Esophagus squamous epithelium (tissue), 4 donors: ENCODE results near the gene COASY.

Experiments used
- POLR2A ChIP-seq, 4 donors: fragments of 450-650 bp; IDR thresholded peaks; one replicate each; pipeline ENCODE4 v1.6.1; 2017; ENCODE audit warnings: antibody characterized with exemption in 4 of 4, mild to moderate bottlenecking in 4 of 4, moderate library complexity in 3 of 4
- TF ChIP-seq, protein P1 (sequence below), 6 experiments: fragments of 450-650 bp in 4 of 6; fragments of 200-600 bp in 2 of 6; sonication (generic) in 2 of 6; IDR thresholded peaks; one replicate each; pipeline ENCODE4 v1.5.1; 2016 to 2019; ENCODE audit warnings: antibody characterized with exemption in 6 of 6, mild to moderate bottlenecking in 4 of 6, moderate library complexity in 4 of 6

DNA sequence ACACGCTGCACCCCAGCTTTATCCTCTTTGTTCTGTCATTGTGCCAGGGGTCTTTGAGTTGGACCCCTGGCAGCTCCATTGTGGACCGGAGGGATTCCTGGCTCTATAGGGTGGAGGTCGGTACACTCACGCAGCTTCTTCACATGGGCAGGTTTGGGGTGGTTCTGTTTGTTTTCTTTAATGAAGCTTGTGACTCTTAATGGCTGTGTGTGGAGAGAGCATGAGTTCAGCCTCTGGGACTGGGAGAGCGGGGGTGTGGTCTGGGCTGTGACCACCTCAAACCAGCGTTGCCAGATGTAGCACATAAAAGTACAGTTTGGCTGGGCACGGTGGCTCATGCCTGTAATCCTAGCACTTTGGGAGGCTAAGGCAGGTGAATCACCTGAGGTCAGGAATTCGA, 47.1 kb upstream of the COASY start:
- TF ChIP-seq, protein P1, sequence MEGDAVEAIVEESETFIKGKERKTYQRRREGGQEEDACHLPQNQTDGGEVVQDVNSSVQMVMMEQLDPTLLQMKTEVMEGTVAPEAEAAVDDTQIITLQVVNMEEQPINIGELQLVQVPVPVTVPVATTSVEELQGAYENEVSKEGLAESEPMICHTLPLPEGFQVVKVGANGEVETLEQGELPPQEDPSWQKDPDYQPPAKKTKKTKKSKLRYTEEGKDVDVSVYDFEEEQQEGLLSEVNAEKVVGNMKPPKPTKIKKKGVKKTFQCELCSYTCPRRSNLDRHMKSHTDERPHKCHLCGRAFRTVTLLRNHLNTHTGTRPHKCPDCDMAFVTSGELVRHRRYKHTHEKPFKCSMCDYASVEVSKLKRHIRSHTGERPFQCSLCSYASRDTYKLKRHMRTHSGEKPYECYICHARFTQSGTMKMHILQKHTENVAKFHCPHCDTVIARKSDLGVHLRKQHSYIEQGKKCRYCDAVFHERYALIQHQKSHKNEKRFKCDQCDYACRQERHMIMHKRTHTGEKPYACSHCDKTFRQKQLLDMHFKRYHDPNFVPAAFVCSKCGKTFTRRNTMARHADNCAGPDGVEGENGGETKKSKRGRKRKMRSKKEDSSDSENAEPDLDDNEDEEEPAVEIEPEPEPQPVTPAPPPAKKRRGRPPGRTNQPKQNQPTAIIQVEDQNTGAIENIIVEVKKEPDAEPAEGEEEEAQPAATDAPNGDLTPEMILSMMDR (IDR thresholded peaks at IDR 0.05): no peak
- TF ChIP-seq POLR2A (IDR thresholded peaks at IDR 0.05): no peak
